SK-N-SH (cell line): ENCODE data around the gene TPO. TPM values are rescaled to one million over a fixed set of nuclear protein-coding genes. Genes with fewer than 3 reads are reported as not detected.

ENCODE experiments used
- CTCF ChIA-PET: fragments of 300-600, 350-600 bp; formaldehyde crosslinking; extraction: SDS; loops from one replicate; lab custom pipeline; 2021; lab: Yijun Ruan, JAX
- POLR2A ChIA-PET: fragments of 350-600 bp; sonication (Branson Sonifier 250); formaldehyde crosslinking; extraction: SDS; loops from one replicate; lab custom pipeline; 2020; ENCODE audit warnings: antibody characterized with exemption, inconsistent platforms; lab: Yijun Ruan, JAX
- DNase-seq: peaks from one replicate; pipeline ENCODE4 v3.0.0; 2012
- H2AFZ ChIP-seq: fragments of 200-600 bp; sonication (generic); 2 replicates; pipeline ENCODE4 v1.8.1; 2016; ENCODE audit warnings: antibody characterized with exemption, mild to moderate bottlenecking, low read depth
- H3F3A ChIP-seq: fragments of 200-600 bp; sonication (generic); replicated peaks from 2 replicates; pipeline ENCODE3; 2016; ENCODE audit warnings: antibody characterized with exemption, mild to moderate bottlenecking; ENCODE audit not compliant: insufficient read depth
- H3K27ac ChIP-seq, 2 experiments: fragments of 200-500 bp in 1 of 2; fragments of 200-600 bp in 1 of 2; sonication (Bioruptor generic) in 1 of 2; sonication (generic), shearing (Covaris generic) in 1 of 2; 2 replicates each; pipeline versions ENCODE4 v1.5.1 to v1.6.1; 2014 to 2016; ENCODE audit warnings: low read depth in 2 of 2, inconsistent platforms in 1 of 2, low read length in 1 of 2, mild to moderate bottlenecking in 1 of 2, mixed read lengths in 1 of 2
- H3K27me3 ChIP-seq: fragments of 200-600 bp; sonication (generic), shearing (Covaris generic); 2 replicates; pipeline ENCODE4 v1.6.1; 2016; ENCODE audit warnings: mixed run types; ENCODE audit not compliant: insufficient read depth
- H3K36me3 ChIP-seq, 2 experiments: fragments of 200-500 bp in 1 of 2; fragments of 200-600 bp in 1 of 2; sonication (Bioruptor generic) in 1 of 2; sonication (generic) in 1 of 2; replicated peaks in 1 of 2; 2 replicates each; pipeline versions ENCODE3 to v1.5.1; 2014 to 2016; ENCODE audit warnings: low read length in 1 of 2, mild to moderate bottlenecking in 1 of 2; ENCODE audit not compliant: insufficient read depth in 2 of 2, control insufficient read depth in 1 of 2
- H3K4me1 ChIP-seq, 2 experiments: fragments of 200-500 bp in 1 of 2; fragments of 200-600 bp in 1 of 2; sonication (Bioruptor generic) in 1 of 2; sonication (generic), shearing (Covaris generic) in 1 of 2; 2 replicates each; pipeline versions ENCODE4 v1.5.1 to v1.6.1; 2014 to 2016; ENCODE audit warnings: low read depth in 1 of 2, low read length in 1 of 2, mixed run types in 1 of 2; ENCODE audit not compliant: insufficient read depth in 2 of 2, control insufficient read depth in 1 of 2
- H3K4me2 ChIP-seq: fragments of 200-600 bp; sonication (generic), shearing (Covaris generic); 2 replicates; pipeline ENCODE4 v1.6.1; 2017; ENCODE audit warnings: mixed run types
- H3K4me3 ChIP-seq, 2 experiments: fragments of 200-500 bp in 1 of 2; fragments of 200-600 bp in 1 of 2; sonication (Bioruptor generic) in 1 of 2; sonication (generic), shearing (Covaris generic) in 1 of 2; 2 replicates each; pipeline versions ENCODE4 v1.5.1 to v1.8.1; 2014 to 2016; ENCODE audit warnings: low read depth in 2 of 2, inconsistent platforms in 1 of 2, low read length in 1 of 2, mild to moderate bottlenecking in 1 of 2, mixed read lengths in 1 of 2, moderate library complexity in 1 of 2
- H3K79me2 ChIP-seq: fragments of 200-600 bp; sonication (generic); 2 replicates; pipeline ENCODE4 v1.8.1; 2017; ENCODE audit warnings: mild to moderate bottlenecking; ENCODE audit not compliant: insufficient read depth
- H3K9ac ChIP-seq: fragments of 200-600 bp; sonication (generic); 2 replicates; pipeline ENCODE4 v1.6.1; 2017; ENCODE audit warnings: mixed run types
- H3K9me2 ChIP-seq: fragments of 200-600 bp; sonication (generic); 2 replicates; pipeline ENCODE4 v1.6.1; 2017; ENCODE audit warnings: mixed run types
- H3K9me3 ChIP-seq: fragments of 200-600 bp; sonication (generic); 2 replicates; pipeline ENCODE4 v1.6.1; 2017; ENCODE audit warnings: mixed run types, mild to moderate bottlenecking, moderate library complexity
- H4K20me1 ChIP-seq: fragments of 200-600 bp; sonication (generic); 2 replicates; pipeline ENCODE4 v1.6.1; 2017; ENCODE audit warnings: mild to moderate bottlenecking, mixed run types; ENCODE audit not compliant: insufficient read depth
- CHD2 ChIP-seq: fragments of 150-350 bp; IDR thresholded peaks from 2 replicates; pipeline ENCODE4 v1.6.1; 2018; ENCODE audit warnings: low read length; ENCODE audit not compliant: partially characterized antibody
- CTCF ChIP-seq: fragments of 200-600 bp; sonication (generic); IDR thresholded peaks from 2 replicates; pipeline ENCODE4 v1.6.1; 2017; ENCODE audit warnings: antibody characterized with exemption, mild to moderate bottlenecking, moderate library complexity
- ELF1 ChIP-seq: IDR thresholded peaks from 2 replicates; pipeline ENCODE4 v1.4.0; 2012
- EZH2phosphoT487 ChIP-seq: fragments of 200-600 bp; sonication (generic); IDR thresholded peaks from 2 replicates; pipeline ENCODE4 v1.6.1; 2017; ENCODE audit warnings: low read depth, mixed run types, mild to moderate bottlenecking, antibody characterized with exemption, moderate library complexity, borderline replicate concordance
- FOXJ3 ChIP-seq: sonication (generic); formaldehyde crosslinking; IDR thresholded peaks from 2 replicates; pipeline ENCODE4 v1.5.1; 2020; ENCODE audit warnings: mild to moderate bottlenecking, missing genetic modification reagents
- MXI1 ChIP-seq: IDR thresholded peaks from 2 replicates; pipeline ENCODE4 v1.6.1; 2012; ENCODE audit warnings: mild to moderate bottlenecking, low read depth, low read length, improper control_type of control experiment
- RAD21 ChIP-seq: IDR thresholded peaks from 2 replicates; pipeline ENCODE4 v1.6.1; 2012; ENCODE audit warnings: mild to moderate bottlenecking, low read length
- SMC3 ChIP-seq: IDR thresholded peaks from 2 replicates; pipeline ENCODE4 v1.6.1; 2012; ENCODE audit warnings: low read depth, low read length, improper control_type of control experiment
- USF2 ChIP-seq: fragments of 150-350 bp; IDR thresholded peaks from 2 replicates; pipeline ENCODE4 v1.6.1; 2017; ENCODE audit warnings: antibody characterized with exemption, low read length, low read depth, borderline replicate concordance
- WGBS: methylation state at CpG from one replicate; pipeline ENCODE4 v1.1.6; 2017; ENCODE audit warnings: low lambda C conversion rate; 5-methylcytosine and 5-hydroxymethylcytosine counted together
- polyA plus RNA-seq, 3 experiments: library from polyadenylated mRNA; depleted of rRNA; stranded (reverse); fragments of >200 nt; gene quantifications; 2 replicates each; pipeline ENCODE4 v1.2.3, GENCODE V29; 2012

The TPO gene
- polyA plus RNA-seq, 1 of the 3 experiments (the other 2 are of a cell fraction): not detected

GRCh38 chr2:1397350-1397749 lies 15.9 kb upstream of the TPO start:
- Histone ChIP-seq H3K4me3 (no peak overlapping the region), H3K9me2 (no peaks in the 10 kb centered on the region), H4K20me1 (no peaks in the 10 kb centered on the region), H3K4me2 (no peak overlapping the region), H3K27me3 (no peaks in the 10 kb centered on the region), H2AFZ (no peak overlapping the region), H3K9ac (no peak overlapping the region), H3K4me1 (no peaks in the 10 kb centered on the region; a peak in 1 of 4 replicates), H3K27ac (no peak overlapping the region), H3F3A (no peaks in the 10 kb centered on the region), H3K9me3 (peaks cover 1% of the 10 kb centered on the region; the same call in 1 of the 2 replicates), H3K79me2 (no peaks in the 10 kb centered on the region), H3K36me3 (no peaks in the 10 kb centered on the region)
- 4% methylated on average over 4 of the region's 4 CpGs for WGBS
- ChIA-PET POLR2A (no interaction called here), CTCF (interaction anchor here (1.0 to 1.1 kb wide), 2 partner anchors 16 to 20 kb away, joined by 3 read pairs; no protein-coding TSS in a partner anchor)
- TF ChIP-seq CTCF: no peak
- no peak for TF ChIP-seq FOXJ3 (CRISPR knock-in tag)
- no peak for TF ChIP-seq EZH2phosphoT487
- TF ChIP-seq RAD21: no peak
- no peak for TF ChIP-seq SMC3
- TF ChIP-seq CHD2: no peak
- no peak for TF ChIP-seq ELF1
- DNase-seq: no peak

DNA sequence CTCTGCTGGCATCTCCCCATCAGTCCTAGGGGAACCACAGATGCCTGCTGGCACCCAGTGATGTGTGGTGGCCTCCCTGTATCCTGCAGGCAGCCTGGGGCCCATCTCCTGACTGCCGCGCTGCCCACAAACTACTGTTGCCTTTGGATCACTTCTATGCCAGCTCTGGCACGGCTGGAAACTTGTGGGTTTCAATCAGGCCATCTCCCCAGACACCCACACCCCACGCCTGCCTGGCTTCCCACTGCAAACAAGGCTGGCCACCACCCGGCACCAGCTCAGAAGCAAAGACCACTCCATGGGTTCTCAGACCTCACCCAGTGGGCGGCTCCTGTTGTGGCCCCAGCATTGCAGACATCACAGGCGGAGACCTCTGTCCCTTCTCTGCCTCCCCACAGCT lies 15.1 kb upstream of the TPO start:
- CTCF ChIA-PET: interaction anchor here (1.1 kb wide), 1 partner anchor 21 kb away, joined by 3 read pairs; no protein-coding TSS in a partner anchor

More for the DNA sequence above, 15.1 kb upstream of the TPO start:
- POLR2A ChIA-PET: interaction anchor here (0.6 kb wide), 1 partner anchor 63 kb away, joined by 3 read pairs; no protein-coding TSS in a partner anchor
- H4K20me1 ChIP-seq: no peaks in the 10 kb centered on the region
- no peak overlapping the region for H3K27ac ChIP-seq
- no peaks in the 10 kb centered on the region for H3K36me3 ChIP-seq
- H3K27me3 ChIP-seq: no peaks in the 10 kb centered on the region
- H2AFZ ChIP-seq: no peak overlapping the region
- TF ChIP-seq USF2: no peak
- TF ChIP-seq MXI1: no peak
- H3K9me2 ChIP-seq: no peaks in the 10 kb centered on the region
- no peaks in the 10 kb centered on the region for H3K9me3 ChIP-seq
- H3K4me3 ChIP-seq: no peak overlapping the region
- H3F3A ChIP-seq: no peaks in the 10 kb centered on the region
- H3K4me2 ChIP-seq: no peak overlapping the region
- DNase-seq: no peak
- no peak overlapping the region for H3K9ac ChIP-seq
- no peaks in the 10 kb centered on the region; a peak in 1 of 4 replicates for H3K4me1 ChIP-seq
- no peaks in the 10 kb centered on the region for H3K79me2 ChIP-seq
- WGBS: 42% methylated on average over 7 of the region's 7 CpGs
